Liver (tissue), 9 donors: ENCODE results near the gene MTERF4. TPM values are rescaled to one million over a fixed set of nuclear protein-coding genes. Genes with fewer than 3 reads are reported as not detected.

Experiments used
- DNase-seq: peaks from one replicate; pipeline ENCODE4 v3.0.0-alpha.2; 2017; ENCODE audit warnings: low spot score
- H3K27ac ChIP-seq, 2 donors: one replicate each; pipeline ENCODE4 v1.7.0; 2013; ENCODE audit warnings: inconsistent platforms in 2 of 2, low read length in 2 of 2, control low read depth in 1 of 2, low read depth in 1 of 2, mild to moderate bottlenecking in 1 of 2
- H3K27me3 ChIP-seq, 4 donors: one replicate each; pipeline versions ENCODE4 v1.6.1 to v1.7.0; 2013; ENCODE audit warnings: low read length in 3 of 4, inconsistent platforms in 1 of 4, mild to moderate bottlenecking in 1 of 4, moderate library complexity in 1 of 4; ENCODE audit not compliant: control insufficient read depth in 4 of 4, insufficient read depth in 4 of 4
- H3K36me3 ChIP-seq, 4 donors: one replicate each; pipeline versions ENCODE4 v1.6.1 to v1.7.0; 2013; ENCODE audit warnings: low read length in 3 of 4, mild to moderate bottlenecking in 3 of 4, low read depth in 1 of 4, moderate library complexity in 1 of 4; ENCODE audit not compliant: control insufficient read depth in 4 of 4, insufficient read depth in 3 of 4
- H3K4me1 ChIP-seq, 4 donors: one replicate each; pipeline versions ENCODE4 v1.6.1 to v1.7.0; 2013; ENCODE audit warnings: low read length in 3 of 4, mild to moderate bottlenecking in 3 of 4, moderate library complexity in 1 of 4; ENCODE audit not compliant: control insufficient read depth in 4 of 4, insufficient read depth in 4 of 4
- H3K4me3 ChIP-seq, 3 donors: one replicate each; pipeline versions ENCODE4 v1.6.1 to v1.7.0; 2013; ENCODE audit warnings: low read length in 3 of 3, control low read depth in 1 of 3, low read depth in 1 of 3, mild to moderate bottlenecking in 1 of 3
- H3K9ac ChIP-seq, 2 donors: one replicate each; pipeline ENCODE4 v1.7.0; 2013; ENCODE audit warnings: low read length in 2 of 2, mild to moderate bottlenecking in 2 of 2, moderate library complexity in 2 of 2, control low read depth in 1 of 2, low read depth in 1 of 2
- H3K9me3 ChIP-seq, 4 donors: one replicate each; pipeline versions ENCODE4 v1.6.1 to v1.7.0; 2013; ENCODE audit warnings: low read length in 3 of 4; ENCODE audit not compliant: control insufficient read depth in 4 of 4
- ATF3 ChIP-seq: IDR thresholded peaks from 2 replicates; pipeline ENCODE4 v1.6.1; 2016; ENCODE audit warnings: antibody characterized with exemption
- CTCF ChIP-seq: fragments of 150-350 bp; IDR thresholded peaks from 2 replicates; pipeline ENCODE4 v1.5.1; 2017; ENCODE audit warnings: improper control_type of control experiment, low read depth, low read length; ENCODE audit not compliant: missing input control
- FOXA2 ChIP-seq: IDR thresholded peaks from 2 replicates; pipeline ENCODE4 v1.6.1; 2016; ENCODE audit warnings: antibody characterized with exemption
- HNF4G ChIP-seq: IDR thresholded peaks from 2 replicates; pipeline ENCODE4 v1.6.1; 2016; ENCODE audit warnings: antibody characterized with exemption
- NR2F2 ChIP-seq: IDR thresholded peaks from 2 replicates; pipeline ENCODE4 v1.6.1; 2016; ENCODE audit warnings: antibody characterized with exemption
- REST ChIP-seq: IDR thresholded peaks from 2 replicates; pipeline ENCODE4 v1.6.1; 2016; ENCODE audit warnings: antibody characterized with exemption, mild to moderate bottlenecking
- ZBTB33 ChIP-seq: IDR thresholded peaks from 2 replicates; pipeline ENCODE4 v1.6.1; 2016; ENCODE audit warnings: antibody characterized with exemption
- whole genome bisulfite sequencing: extraction: QIAGEN DNeasy Blood & Tissue Kit; methylation state at CpG from one replicate; pipeline ENCODE4 v1.1.7; 2013; 5-methylcytosine and 5-hydroxymethylcytosine counted together
- polyA plus RNA-seq, 2 donors: library from polyadenylated mRNA; stranded (reverse) in 1 of 2; unstranded in 1 of 2; fragments of 200-250 nt in 1 of 2; fragments of >200 nt in 1 of 2; fragmentation: Nextera tagmentation in 1 of 2; extraction: Ambion mirVana in 1 of 2; gene quantifications; one replicate each; pipeline versions ENCODE4 v1.2.1 to v1.2.3, GENCODE V29; 2013 to 2015
- total RNA-seq, 2 donors: library from RNA; depleted of rRNA; stranded (reverse); fragments of >200 nt; gene quantifications; one replicate each; pipeline ENCODE4 v1.2.3, GENCODE V29; 2014
- donor health status: healthy.
- donor health status: healthy.
- donor health status: healthy.
- donor health status: healthy.
- donor health status: healthy.

Gene MTERF4
- total and polyA plus RNA-seq, 4 donors: 13.3 to 36.7 (median 20.3) TPM

- TF ChIP-seq CTCF (no peak), REST (peak; percentile 91), HNF4G (no peak)
- Histone ChIP-seq H3K9me3 (no peaks in the 10 kb centered on the region), H3K27ac (no peak overlapping the region), H3K27me3 (no peaks in the 10 kb centered on the region), H3K4me3 (no peak overlapping the region), H3K36me3 (peaks cover 2 to 61% (median 21%) of the 10 kb centered on the region in 4 donors), H3K4me1 (no peaks in the 10 kb centered on the region), H3K9ac (no peak overlapping the region)
- WGBS: 83% methylated on average over 38 of the region's 38 CpGs
- DNase-seq: peak; percentile 42
These were observed 52.1 kb downstream of the MTERF4 start for GRCh38 chr2:241049739-241050623.

GRCh38 chr2:241048949-241049343 is 53.1 kb downstream of the MTERF4 start:
- DNase-seq: no peak
- Histone ChIP-seq H3K4me3 (no peak overlapping the region), H3K27ac (no peak overlapping the region), H3K9ac (no peak overlapping the region), H3K9me3 (no peaks in the 10 kb centered on the region), H3K36me3 (peaks cover 2 to 64% (median 23%) of the 10 kb centered on the region in 4 donors), H3K27me3 (no peaks in the 10 kb centered on the region), H3K4me1 (no peaks in the 10 kb centered on the region)
- 92% methylated on average over 11 of the region's 11 CpGs for WGBS
- TF ChIP-seq ATF3 (no peak), FOXA2 (no peak), ZBTB33 (no peak), NR2F2 (no peak)
